HEK293 (cell line): ENCODE results near the gene SEC22B.
"Not testable (repeated sequence)": the region's sequence is repeated elsewhere in the genome, so short reads cannot be mapped to it uniquely, and the experiment has no call there.

ENCODE experiments used
- BCL11B ChIP-seq: fragments of 450-650 bp; formaldehyde crosslinking; IDR thresholded peaks from 2 replicates; pipeline ENCODE4 v1.5.1; 2016; ENCODE audit warnings: low read depth, missing biosample characterization, missing genetic modification characterization
- PBX3 ChIP-seq: sonication (generic); formaldehyde crosslinking; IDR thresholded peaks from 2 replicates; pipeline ENCODE4 v1.8.1; 2022; ENCODE audit warnings: mild to moderate bottlenecking, moderate library complexity, missing genetic modification reagents
- SP2 ChIP-seq: fragments of 450-650 bp; formaldehyde crosslinking; IDR thresholded peaks from 2 replicates; pipeline ENCODE4 v1.5.1; 2016; ENCODE audit warnings: missing biosample characterization, missing genetic modification characterization
- ZNF10 ChIP-seq: fragments of 450-650 bp; formaldehyde crosslinking; IDR thresholded peaks from 2 replicates; pipeline ENCODE4 v1.5.1; 2017; ENCODE audit warnings: missing biosample characterization, missing genetic modification characterization
- ZNF146 ChIP-seq: fragments of 450-650 bp; formaldehyde crosslinking; IDR thresholded peaks from 2 replicates; pipeline ENCODE4 v1.5.1; 2016; ENCODE audit warnings: missing biosample characterization, missing genetic modification characterization
- ZNF311 ChIP-seq: fragments of 450-650 bp; formaldehyde crosslinking; IDR thresholded peaks from 2 replicates; pipeline ENCODE4 v1.5.1; 2017; ENCODE audit warnings: missing biosample characterization, missing genetic modification characterization, borderline replicate concordance
- TF ChIP-seq, protein P1 (sequence below): fragments of 450-650 bp; formaldehyde crosslinking; IDR thresholded peaks from 2 replicates; pipeline ENCODE4 v1.5.1; 2016; ENCODE audit warnings: missing biosample characterization, missing genetic modification characterization
- TF ChIP-seq, protein P2 (sequence below): fragments of 450-650 bp; formaldehyde crosslinking; IDR thresholded peaks from 2 replicates; pipeline ENCODE4 v1.5.1; 2017; ENCODE audit warnings: missing biosample characterization, missing genetic modification characterization
- TF ChIP-seq, protein P3 (sequence below): fragments of 450-650 bp; formaldehyde crosslinking; IDR thresholded peaks from 2 replicates; pipeline ENCODE4 v1.5.1; 2016; ENCODE audit warnings: missing biosample characterization, missing genetic modification characterization

- not testable (repeated sequence) for TF ChIP-seq ZNF146 (tag by site-specific recombination); ZNF311 (tag by site-specific recombination); BCL11B (tag by site-specific recombination); ZNF10 (tag by site-specific recombination); PBX3 (CRISPR knock-in tag); SP2 (tag by site-specific recombination)
- TF ChIP-seq, protein P1, sequence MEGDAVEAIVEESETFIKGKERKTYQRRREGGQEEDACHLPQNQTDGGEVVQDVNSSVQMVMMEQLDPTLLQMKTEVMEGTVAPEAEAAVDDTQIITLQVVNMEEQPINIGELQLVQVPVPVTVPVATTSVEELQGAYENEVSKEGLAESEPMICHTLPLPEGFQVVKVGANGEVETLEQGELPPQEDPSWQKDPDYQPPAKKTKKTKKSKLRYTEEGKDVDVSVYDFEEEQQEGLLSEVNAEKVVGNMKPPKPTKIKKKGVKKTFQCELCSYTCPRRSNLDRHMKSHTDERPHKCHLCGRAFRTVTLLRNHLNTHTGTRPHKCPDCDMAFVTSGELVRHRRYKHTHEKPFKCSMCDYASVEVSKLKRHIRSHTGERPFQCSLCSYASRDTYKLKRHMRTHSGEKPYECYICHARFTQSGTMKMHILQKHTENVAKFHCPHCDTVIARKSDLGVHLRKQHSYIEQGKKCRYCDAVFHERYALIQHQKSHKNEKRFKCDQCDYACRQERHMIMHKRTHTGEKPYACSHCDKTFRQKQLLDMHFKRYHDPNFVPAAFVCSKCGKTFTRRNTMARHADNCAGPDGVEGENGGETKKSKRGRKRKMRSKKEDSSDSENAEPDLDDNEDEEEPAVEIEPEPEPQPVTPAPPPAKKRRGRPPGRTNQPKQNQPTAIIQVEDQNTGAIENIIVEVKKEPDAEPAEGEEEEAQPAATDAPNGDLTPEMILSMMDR: not testable (repeated sequence)
- TF ChIP-seq, protein P2, sequence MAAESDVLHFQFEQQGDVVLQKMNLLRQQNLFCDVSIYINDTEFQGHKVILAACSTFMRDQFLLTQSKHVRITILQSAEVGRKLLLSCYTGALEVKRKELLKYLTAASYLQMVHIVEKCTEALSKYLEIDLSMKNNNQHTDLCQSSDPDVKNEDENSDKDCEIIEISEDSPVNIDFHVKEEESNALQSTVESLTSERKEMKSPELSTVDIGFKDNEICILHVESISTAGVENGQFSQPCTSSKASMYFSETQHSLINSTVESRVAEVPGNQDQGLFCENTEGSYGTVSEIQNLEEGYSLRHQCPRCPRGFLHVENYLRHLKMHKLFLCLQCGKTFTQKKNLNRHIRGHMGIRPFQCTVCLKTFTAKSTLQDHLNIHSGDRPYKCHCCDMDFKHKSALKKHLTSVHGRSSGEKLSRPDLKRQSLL (tag by site-specific recombination): not testable (repeated sequence)
- TF ChIP-seq, protein P3, sequence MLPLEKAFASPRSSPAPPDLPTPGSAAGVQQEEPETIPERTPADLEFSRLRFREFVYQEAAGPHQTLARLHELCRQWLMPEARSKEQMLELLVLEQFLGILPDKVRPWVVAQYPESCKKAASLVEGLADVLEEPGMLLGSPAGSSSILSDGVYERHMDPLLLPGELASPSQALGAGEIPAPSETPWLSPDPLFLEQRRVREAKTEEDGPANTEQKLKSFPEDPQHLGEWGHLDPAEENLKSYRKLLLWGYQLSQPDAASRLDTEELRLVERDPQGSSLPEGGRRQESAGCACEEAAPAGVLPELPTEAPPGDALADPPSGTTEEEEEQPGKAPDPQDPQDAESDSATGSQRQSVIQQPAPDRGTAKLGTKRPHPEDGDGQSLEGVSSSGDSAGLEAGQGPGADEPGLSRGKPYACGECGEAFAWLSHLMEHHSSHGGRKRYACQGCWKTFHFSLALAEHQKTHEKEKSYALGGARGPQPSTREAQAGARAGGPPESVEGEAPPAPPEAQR (tag by site-specific recombination): not testable (repeated sequence)
Measured at GRCh38 chr1:120145806-120146205, 30.5 kb downstream of the SEC22B start.
